Stomach (tissue), 9 donors: ENCODE measurements around the gene RBM6. TPM values are rescaled to one million over a fixed set of nuclear protein-coding genes. Genes with fewer than 3 reads are reported as not detected.

Experiments
- DNase-seq, 2 donors: peaks; one replicate each; pipeline versions ENCODE4 v3.0.0 to v3.0.0-alpha.2; 2013 to 2019
- H3K27ac ChIP-seq, 5 donors: fragments of 200-600 bp in 4 of 5; sonication (generic) in 4 of 5; one replicate each; pipeline ENCODE4 v1.5.1; 2013 to 2019; ENCODE audit warnings: mild to moderate bottlenecking in 1 of 5, moderate library complexity in 1 of 5
- H3K27me3 ChIP-seq, 3 donors: fragments of 200-600 bp; sonication (generic); one replicate each; pipeline ENCODE4 v1.5.1; 2017 to 2019; ENCODE audit warnings: mixed run types in 1 of 3
- H3K36me3 ChIP-seq, 4 donors: fragments of 200-600 bp; sonication (generic); 1 replicate in 3 of 4; 2 replicates in 1 of 4; pipeline ENCODE4 v1.5.1; 2016 to 2019
- H3K4me1 ChIP-seq, 4 donors: fragments of 200-600 bp; sonication (generic); one replicate each; pipeline ENCODE4 v1.5.1; 2016 to 2019
- H3K4me3 ChIP-seq, 4 donors: fragments of 200-600 bp; sonication (generic) in 3 of 4; one replicate each; pipeline ENCODE4 v1.5.1; 2016 to 2019; ENCODE audit warnings: mild to moderate bottlenecking in 1 of 4
- H3K9me3 ChIP-seq, 4 donors: fragments of 200-600 bp; sonication (generic); one replicate each; pipeline ENCODE4 v1.5.1; 2016 to 2019
- EP300 ChIP-seq: sonication (generic); formaldehyde crosslinking; IDR thresholded peaks from one replicate; pipeline ENCODE4 v1.6.1; 2017; ENCODE audit warnings: antibody characterized with exemption
- POLR2A ChIP-seq, 4 donors: fragments of 450-650 bp; IDR thresholded peaks; one replicate each; pipeline ENCODE4 v1.6.1; 2016; ENCODE audit warnings: antibody characterized with exemption in 4 of 4, control low read depth in 2 of 4, mild to moderate bottlenecking in 1 of 4, moderate library complexity in 1 of 4
- POLR2AphosphoS5 ChIP-seq, 3 donors: sonication (generic); formaldehyde crosslinking; IDR thresholded peaks; one replicate each; pipeline ENCODE4 v1.6.1; 2016; ENCODE audit warnings: antibody characterized with exemption in 3 of 3
- WGBS, 5 donors: extraction: QIAGEN DNeasy Blood & Tissue Kit in 3 of 5; methylation state at CpG; one replicate each; pipeline versions ENCODE4 v1.1.5 to v1.1.7; 2013 to 2018; 5-methylcytosine and 5-hydroxymethylcytosine counted together
- intact Hi-C: fragments of 100-400 bp; cut with DNase I; formaldehyde crosslinking; loops from one replicate; pipeline ENCODE4 v1.15.1; 2023; ENCODE audit warnings: low total_unique reads
- polyA plus RNA-seq, 3 donors: library from polyadenylated mRNA; stranded (reverse); fragments of 200-250 nt; gene quantifications; one replicate each; pipeline ENCODE4 v1.2.3, GENCODE V29; 2013
- total RNA-seq, 5 donors: library from RNA; depleted of rRNA; stranded (reverse); fragments of >200 nt; gene quantifications; one replicate each; pipeline versions ENCODE4 v1.1.0 to v1.2.3, GENCODE V29; 2014 to 2016
- TF ChIP-seq, protein P1 (sequence below), 7 experiments: fragments of 450-650 bp in 4 of 7; fragments of 200-600 bp in 3 of 7; sonication (generic) in 3 of 7; IDR thresholded peaks; one replicate each; pipeline ENCODE4 v1.5.1; 2016 to 2019; ENCODE audit warnings: antibody characterized with exemption in 7 of 7, control low read depth in 2 of 7, mild to moderate bottlenecking in 1 of 7
- donor health status: healthy with polysubstance abuse.
- donor health status: Bipolar disorder and iron deficiency.
- donor health status: healthy.

The RBM6 gene
- total and polyA plus RNA-seq, 8 donors, result 87.0 to 239 (median 133) TPM

DNA sequence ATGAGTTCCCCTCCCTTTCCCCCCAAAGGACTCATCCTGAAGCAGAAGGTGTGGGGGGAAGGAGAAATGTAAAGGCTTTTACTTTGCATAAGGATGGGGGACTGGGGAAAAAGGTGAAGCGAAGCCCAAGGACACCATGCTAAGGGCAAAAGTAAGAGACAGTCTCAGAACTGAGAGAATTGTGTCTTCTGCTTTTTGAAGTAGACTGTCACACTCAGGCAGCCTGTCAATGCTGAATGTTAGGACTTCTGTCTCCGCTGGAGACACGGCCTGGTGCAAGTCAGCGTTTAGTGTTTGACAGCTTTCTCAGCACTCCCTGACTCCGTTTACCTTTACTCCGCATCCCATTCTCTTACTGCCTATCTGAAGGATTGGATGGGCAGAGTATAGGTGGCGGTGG, 162.6 kb downstream of the RBM6 start:
- Histone ChIP-seq H3K4me3 (no peak overlapping the region), H3K36me3 (peaks cover 95 to 100% (median 100%) of the 10 kb centered on the region in 4 donors), H3K4me1 (no peaks in the 10 kb centered on the region), H3K9me3 (no peaks in the 10 kb centered on the region), H3K27me3 (no peaks in the 10 kb centered on the region), H3K27ac (no peak overlapping the region)
- 91 to 96% (median 93%) methylated on average over 7 of the region's 7 CpGs for WGBS, 5 donors
- DNase-seq, result no peak
- intact Hi-C loops, result no loop called here
- TF ChIP-seq POLR2A (IDR thresholded peaks at IDR 0.05) (no peak), POLR2AphosphoS5 (IDR thresholded peaks at IDR 0.05) (no peak), EP300 (no peak)
- TF ChIP-seq, protein P1, sequence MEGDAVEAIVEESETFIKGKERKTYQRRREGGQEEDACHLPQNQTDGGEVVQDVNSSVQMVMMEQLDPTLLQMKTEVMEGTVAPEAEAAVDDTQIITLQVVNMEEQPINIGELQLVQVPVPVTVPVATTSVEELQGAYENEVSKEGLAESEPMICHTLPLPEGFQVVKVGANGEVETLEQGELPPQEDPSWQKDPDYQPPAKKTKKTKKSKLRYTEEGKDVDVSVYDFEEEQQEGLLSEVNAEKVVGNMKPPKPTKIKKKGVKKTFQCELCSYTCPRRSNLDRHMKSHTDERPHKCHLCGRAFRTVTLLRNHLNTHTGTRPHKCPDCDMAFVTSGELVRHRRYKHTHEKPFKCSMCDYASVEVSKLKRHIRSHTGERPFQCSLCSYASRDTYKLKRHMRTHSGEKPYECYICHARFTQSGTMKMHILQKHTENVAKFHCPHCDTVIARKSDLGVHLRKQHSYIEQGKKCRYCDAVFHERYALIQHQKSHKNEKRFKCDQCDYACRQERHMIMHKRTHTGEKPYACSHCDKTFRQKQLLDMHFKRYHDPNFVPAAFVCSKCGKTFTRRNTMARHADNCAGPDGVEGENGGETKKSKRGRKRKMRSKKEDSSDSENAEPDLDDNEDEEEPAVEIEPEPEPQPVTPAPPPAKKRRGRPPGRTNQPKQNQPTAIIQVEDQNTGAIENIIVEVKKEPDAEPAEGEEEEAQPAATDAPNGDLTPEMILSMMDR (IDR thresholded peaks at IDR 0.05), result no peak

DNA sequence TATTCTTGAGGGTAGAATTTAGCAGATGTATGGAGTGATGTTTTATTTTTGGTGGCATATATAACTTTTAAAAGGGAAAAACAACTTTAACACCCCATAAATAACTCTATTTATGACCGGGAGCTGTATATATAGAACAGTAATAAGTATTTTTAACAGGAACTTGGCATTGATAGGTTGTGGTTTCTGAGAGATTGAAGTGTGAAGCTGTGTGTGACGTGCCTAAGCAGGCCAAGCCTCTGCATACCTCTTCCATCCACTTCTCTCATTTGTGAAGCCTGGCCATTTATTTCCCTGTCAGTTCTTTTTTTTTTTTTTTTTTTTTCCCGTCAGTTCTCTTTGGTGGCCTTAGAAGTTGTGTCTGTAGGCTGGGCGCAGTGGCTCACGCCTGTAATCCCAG, 171.8 kb downstream of the RBM6 start:
- 78 to 86% (median 84%) methylated on average over 5 of the region's 5 CpGs for WGBS, 5 donors
- intact Hi-C loops, result no loop called here
- peaks cover 100% of the 10 kb centered on the region in 4 donors for H3K36me3 ChIP-seq
- no peak for DNase-seq
- TF ChIP-seq POLR2A (IDR thresholded peaks at IDR 0.05), result no peak
- TF ChIP-seq, protein P1 (IDR thresholded peaks at IDR 0.05), result no peak
- TF ChIP-seq EP300, result no peak
- TF ChIP-seq POLR2AphosphoS5 (IDR thresholded peaks at IDR 0.05), result no peak
- no peak overlapping the region for H3K4me3 ChIP-seq
- H3K27ac ChIP-seq, result no peak overlapping the region
- H3K9me3 ChIP-seq, result no peaks in the 10 kb centered on the region
- no peaks in the 10 kb centered on the region for H3K27me3 ChIP-seq
- no peaks in the 10 kb centered on the region for H3K4me1 ChIP-seq

DNA sequence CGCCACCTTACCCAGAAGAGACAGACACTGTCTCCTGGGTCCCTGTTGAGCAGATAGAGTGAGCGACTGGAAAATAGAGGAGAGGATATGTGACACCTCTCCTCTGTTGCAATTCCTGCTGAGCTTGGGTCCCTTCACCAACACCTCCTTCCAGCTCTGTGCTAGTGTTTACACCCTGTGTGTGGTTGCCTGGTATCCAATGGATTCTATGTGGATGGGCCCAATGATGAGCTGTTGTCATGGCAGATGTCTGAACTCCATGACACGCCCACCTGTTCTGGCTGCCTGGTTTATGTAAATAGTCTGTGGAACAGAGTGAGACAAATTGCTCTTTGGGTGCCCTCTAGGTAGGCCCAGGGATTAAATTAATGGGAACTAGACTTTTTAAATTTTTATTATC, 172.5 kb downstream of the RBM6 start:
- Histone ChIP-seq H3K4me1 (no peaks in the 10 kb centered on the region), H3K36me3 (peaks cover 100% of the 10 kb centered on the region in 4 donors), H3K4me3 (no peak overlapping the region), H3K27ac (no peak overlapping the region), H3K27me3 (no peaks in the 10 kb centered on the region), H3K9me3 (no peaks in the 10 kb centered on the region)
- TF ChIP-seq POLR2AphosphoS5 (IDR thresholded peaks at IDR 0.05), result no peak
- TF ChIP-seq EP300, result no peak
- intact Hi-C loops, result no loop called here
- 87 to 96% (median 93%) methylated on average over 3 of the region's 3 CpGs for WGBS, 5 donors
- peak in 1 of 2 donors; percentile 64 for DNase-seq

DNA sequence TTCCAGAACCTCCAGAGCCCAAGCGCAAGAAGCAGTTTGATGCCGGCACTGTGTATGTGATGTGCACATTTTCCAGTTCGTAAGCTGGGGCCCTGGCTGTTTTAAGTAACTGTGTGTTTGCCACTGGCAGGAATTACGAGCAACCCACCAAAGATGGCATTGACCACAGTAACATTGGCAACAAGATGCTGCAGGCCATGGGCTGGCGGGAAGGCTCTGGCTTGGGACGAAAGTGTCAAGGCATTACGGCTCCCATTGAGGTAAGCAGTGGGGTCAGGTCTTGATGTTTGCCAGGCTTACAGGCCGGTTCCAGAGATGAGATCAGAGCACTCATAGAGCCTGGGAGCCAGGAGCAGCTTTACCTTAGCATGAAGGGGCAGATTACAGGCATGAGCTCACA, 177.2 kb downstream of the RBM6 start:
- DNase-seq, result no peak
- intact Hi-C loops, result no loop called here
- no peaks in the 10 kb centered on the region for H3K27me3 ChIP-seq
- H3K4me3 ChIP-seq, result no peak overlapping the region
- H3K4me1 ChIP-seq, result peaks cover 0 to 11% (median 8%) of the 10 kb centered on the region in 4 donors
- TF ChIP-seq POLR2AphosphoS5 (IDR thresholded peaks at IDR 0.05), result no peak
- TF ChIP-seq, protein P1 (IDR thresholded peaks at IDR 0.05), result no peak
- no peak for TF ChIP-seq EP300
- TF ChIP-seq POLR2A (IDR thresholded peaks at IDR 0.05), result no peak
- no peaks in the 10 kb centered on the region for H3K9me3 ChIP-seq
- peaks cover 86 to 100% (median 93%) of the 10 kb centered on the region in 4 donors for H3K36me3 ChIP-seq
- WGBS, 5 donors, result 86 to 93% (median 90%) methylated on average over 8 of the region's 8 CpGs
- no peak overlapping the region for H3K27ac ChIP-seq

DNA sequence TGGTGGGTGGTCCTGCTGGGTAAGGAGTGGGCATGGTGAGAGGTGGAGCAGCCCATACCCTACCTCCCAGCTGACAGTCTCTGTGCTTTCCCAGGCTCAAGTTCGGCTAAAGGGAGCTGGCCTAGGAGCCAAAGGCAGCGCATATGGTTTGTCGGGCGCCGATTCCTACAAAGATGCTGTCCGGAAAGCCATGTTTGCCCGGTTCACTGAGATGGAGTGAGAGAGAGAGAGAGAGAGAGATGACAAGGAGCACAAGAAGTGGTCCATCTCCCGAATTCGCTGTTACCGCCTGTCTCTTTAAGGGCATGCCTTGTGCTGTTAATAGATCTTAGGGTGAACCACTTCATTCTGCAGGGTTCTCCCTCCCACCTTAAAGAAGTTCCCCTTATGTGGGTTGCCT, 178.3 kb downstream of the RBM6 start:
- Histone ChIP-seq H3K27ac (no peak overlapping the region), H3K9me3 (no peaks in the 10 kb centered on the region), H3K4me1 (peaks cover 0 to 22% (median 18%) of the 10 kb centered on the region in 4 donors), H3K27me3 (no peaks in the 10 kb centered on the region), H3K4me3 (no peak overlapping the region), H3K36me3 (peaks cover 75 to 94% (median 82%) of the 10 kb centered on the region in 4 donors)
- no peak for TF ChIP-seq EP300
- no peak for TF ChIP-seq POLR2AphosphoS5 (IDR thresholded peaks at IDR 0.05)
- TF ChIP-seq POLR2A (IDR thresholded peaks at IDR 0.05), result no peak
- TF ChIP-seq, protein P1 (IDR thresholded peaks at IDR 0.05), result no peak
- intact Hi-C loops, result no loop called here
- no peak for DNase-seq
- 84 to 94% (median 90%) methylated on average over 9 to 10 of the region's 10 CpGs for WGBS, 5 donors
